SH-SY5Y (cell line): ENCODE data around the gene ARFGAP3.

Experiments
- GATA2 ChIP-seq: IDR thresholded peaks from 2 replicates; pipeline ENCODE4 v1.6.1; 2011; ENCODE audit warnings: mild to moderate bottlenecking, low read depth, low read length
- GATA3 ChIP-seq: IDR thresholded peaks from 2 replicates; pipeline ENCODE4 v1.6.1; 2011; ENCODE audit warnings: low read depth, mild to moderate bottlenecking, low read length, moderate library complexity

GRCh38 chr22:42800451-42801251 is 56.4 kb downstream of the ARFGAP3 start:
- TF ChIP-seq GATA3 (no peak), GATA2 (no peak)
